Erythroblast (primary cell): ENCODE measurements around the gene PSMD10.

Experiments used
- GATA1 ChIP-seq: IDR thresholded peaks from 2 replicates; pipeline ENCODE4 v1.6.1; 2011; ENCODE audit warnings: low read depth, mild to moderate bottlenecking, control low read depth, low read length, moderate library complexity
- POLR2A ChIP-seq: IDR thresholded peaks from 2 replicates; pipeline ENCODE4 v1.6.1; 2011; ENCODE audit warnings: mild to moderate bottlenecking, low read length

DNA sequence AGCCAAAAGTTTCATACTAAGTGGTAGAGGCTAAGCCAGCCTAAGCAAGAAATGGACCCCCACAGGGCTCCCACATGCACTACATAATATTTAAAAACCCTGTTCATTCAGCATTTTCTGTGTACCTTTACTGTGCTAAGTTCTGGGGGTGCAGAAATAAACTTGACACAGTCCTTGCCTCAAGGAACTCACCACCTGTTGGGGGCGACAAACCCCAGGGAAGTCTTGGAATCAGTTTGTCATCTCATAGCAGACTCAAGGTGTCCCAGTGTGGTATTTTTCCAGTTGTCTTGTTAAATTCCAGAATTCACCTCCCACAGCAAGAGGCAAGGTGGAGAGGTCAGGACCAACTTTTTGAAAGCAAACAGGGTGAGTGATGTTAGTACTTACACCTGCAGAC is 43.4 kb upstream of the PSMD10 start:
- no peak for TF ChIP-seq POLR2A
- no peak for TF ChIP-seq GATA1
